ENCODE results near the gene F2RL1. TPM values are rescaled to one million over a fixed set of nuclear protein-coding genes. Genes with fewer than 3 reads are reported as not detected.
A peak's percentile ranks its signal among the peaks of the same experiment; 100 is the strongest.
"Not testable (repeated sequence)": the region's sequence is repeated elsewhere in the genome, so short reads cannot be mapped to it uniquely, and the experiment has no call there.

The F2RL1 gene
- total and polyA plus RNA-seq, 8 donors = 6.7 to 19.3 (median 14.9) TPM

DNA sequence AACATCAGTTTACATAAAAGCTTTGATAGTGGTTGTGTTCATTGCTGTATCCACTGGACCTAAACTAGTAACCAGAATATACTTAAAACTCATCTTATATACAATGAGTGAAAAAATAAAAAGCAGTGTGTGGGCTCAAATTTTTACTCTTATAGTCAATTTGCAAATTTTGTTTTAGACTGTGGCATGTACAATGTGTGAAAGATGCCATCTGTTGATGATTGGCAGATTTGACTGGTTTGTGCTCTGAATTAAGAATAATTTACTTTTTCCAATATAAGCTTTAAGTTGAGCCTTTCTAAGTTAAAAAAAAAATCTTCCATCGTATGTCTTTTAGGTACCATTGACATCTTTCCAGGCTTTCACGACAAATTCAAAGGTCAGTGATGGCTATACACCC, 42.4 kb upstream of the F2RL1 start:
- intact Hi-C loops (cut with DNase I) = loop anchor here in 1 of 3 donors (10.0 kb wide), 1 partner anchor 172 kb away; no protein-coding TSS in a partner anchor

DNA sequence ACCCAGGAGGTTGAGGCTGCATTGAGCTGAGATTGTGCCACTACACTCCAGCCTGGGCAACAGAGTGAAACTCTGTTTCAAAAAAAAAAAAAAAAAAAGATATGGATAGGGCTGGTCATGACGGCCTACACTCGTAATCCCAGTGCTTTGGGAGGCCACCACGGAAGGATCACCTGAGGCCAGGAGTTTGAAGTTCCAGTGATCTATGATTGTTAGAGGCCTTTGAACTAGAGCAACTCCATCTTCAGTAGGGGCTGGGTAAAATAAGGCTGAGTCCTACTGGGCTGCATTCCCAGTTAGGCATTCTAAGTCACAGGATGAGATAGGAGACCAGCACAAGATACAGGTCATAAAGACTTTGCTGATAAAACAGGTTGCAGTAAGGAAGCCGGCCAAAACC, 38.2 kb upstream of the F2RL1 start:
- H3K27ac ChIP-seq; H3K4me1 ChIP-seq; ATAC-seq; DNase-seq; H3K9me3 ChIP-seq; FAIRE-seq; intact Hi-C loops (cut with DNase I); H3K27me3 ChIP-seq; H3K4me3 ChIP-seq; H3K36me3 ChIP-seq: not testable (repeated sequence)
- 83 to 94% methylated on average over 4 of the region's 4 CpGs for WGBS, 2 donors

More for the DNA sequence above, 42.4 kb upstream of the F2RL1 start:
- H3K27me3 ChIP-seq = no peaks in the 10 kb centered on the region
- DNase-seq (no peak), ATAC-seq (no peak), FAIRE-seq (no peak)
- no peaks in the 10 kb centered on the region for H3K4me1 ChIP-seq
- 56 to 68% methylated on average over 2 of the region's 2 CpGs for WGBS, 2 donors
- TF ChIP-seq, protein P1, sequence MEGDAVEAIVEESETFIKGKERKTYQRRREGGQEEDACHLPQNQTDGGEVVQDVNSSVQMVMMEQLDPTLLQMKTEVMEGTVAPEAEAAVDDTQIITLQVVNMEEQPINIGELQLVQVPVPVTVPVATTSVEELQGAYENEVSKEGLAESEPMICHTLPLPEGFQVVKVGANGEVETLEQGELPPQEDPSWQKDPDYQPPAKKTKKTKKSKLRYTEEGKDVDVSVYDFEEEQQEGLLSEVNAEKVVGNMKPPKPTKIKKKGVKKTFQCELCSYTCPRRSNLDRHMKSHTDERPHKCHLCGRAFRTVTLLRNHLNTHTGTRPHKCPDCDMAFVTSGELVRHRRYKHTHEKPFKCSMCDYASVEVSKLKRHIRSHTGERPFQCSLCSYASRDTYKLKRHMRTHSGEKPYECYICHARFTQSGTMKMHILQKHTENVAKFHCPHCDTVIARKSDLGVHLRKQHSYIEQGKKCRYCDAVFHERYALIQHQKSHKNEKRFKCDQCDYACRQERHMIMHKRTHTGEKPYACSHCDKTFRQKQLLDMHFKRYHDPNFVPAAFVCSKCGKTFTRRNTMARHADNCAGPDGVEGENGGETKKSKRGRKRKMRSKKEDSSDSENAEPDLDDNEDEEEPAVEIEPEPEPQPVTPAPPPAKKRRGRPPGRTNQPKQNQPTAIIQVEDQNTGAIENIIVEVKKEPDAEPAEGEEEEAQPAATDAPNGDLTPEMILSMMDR (IDR thresholded peaks at IDR 0.05) = no peak
- no peak overlapping the region for H3K27ac ChIP-seq
- no peaks in the 10 kb centered on the region for H3K9me3 ChIP-seq
- no peak overlapping the region for H3K4me3 ChIP-seq
- no peaks in the 10 kb centered on the region for H3K36me3 ChIP-seq

DNA sequence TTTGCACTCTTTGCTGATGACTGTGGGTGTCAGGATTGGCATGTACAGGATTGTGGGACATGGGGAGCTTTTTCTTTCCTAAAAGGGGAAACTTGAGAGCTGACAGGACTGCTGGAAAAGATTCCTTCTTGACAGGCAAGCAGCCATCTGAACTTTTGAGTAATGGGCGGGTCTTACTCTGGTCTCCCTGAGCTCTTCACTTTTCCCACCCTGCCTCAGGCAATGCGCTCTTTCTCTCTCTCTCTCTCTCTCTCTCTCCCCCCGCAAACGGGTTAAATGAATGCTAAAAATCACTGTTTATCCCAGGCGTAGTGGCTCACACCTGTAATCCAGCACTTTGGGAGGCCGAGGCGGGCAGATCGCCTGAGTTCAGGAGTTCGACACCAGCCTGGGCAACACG, 37.1 kb upstream of the F2RL1 start:
- 75 to 85% methylated on average over 10 of the region's 10 CpGs for WGBS, 2 donors

DNA sequence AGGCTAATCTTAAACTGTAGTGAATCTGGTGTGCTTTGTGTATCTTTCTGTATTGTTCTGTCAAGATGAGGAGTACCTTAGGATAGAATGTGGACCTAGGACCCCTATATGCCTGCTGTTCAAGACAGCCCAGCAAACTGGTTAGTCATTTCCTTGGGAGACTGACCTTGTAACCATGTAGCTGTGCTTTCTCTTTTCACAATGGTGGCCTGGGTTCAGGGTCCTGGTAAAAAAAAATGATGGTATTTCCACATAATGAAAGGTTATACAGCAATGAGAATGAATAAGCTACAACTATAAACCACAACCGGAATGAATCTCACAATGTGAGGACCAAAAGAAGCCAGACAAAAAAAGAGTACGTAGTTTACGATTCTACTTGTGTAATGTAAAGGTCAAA, 36.4 kb upstream of the F2RL1 start:
- WGBS, 2 donors = 86 to 93% methylated on average over 3 of the region's 3 CpGs
- Histone ChIP-seq H3K4me1 (peaks cover 0 to 6% (median 0%) of the 10 kb centered on the region in 3 donors), H3K27me3 (no peaks in the 10 kb centered on the region), H3K4me3 (no peak overlapping the region), H3K36me3 (no peaks in the 10 kb centered on the region), H3K9me3 (no peaks in the 10 kb centered on the region), H3K27ac (no peak overlapping the region)
- intact Hi-C loops (cut with DNase I) = no loop called here
- ATAC-seq = no peak
- DNase-seq = no peak
- TF ChIP-seq, protein P1 (IDR thresholded peaks at IDR 0.05) = no peak
- no peak for FAIRE-seq

More for the DNA sequence above, 37.1 kb upstream of the F2RL1 start:
- H3K27me3 ChIP-seq = no peaks in the 10 kb centered on the region
- no peak overlapping the region for H3K27ac ChIP-seq
- DNase-seq (no peak), FAIRE-seq (no peak), ATAC-seq (no peak)
- no peaks in the 10 kb centered on the region for H3K9me3 ChIP-seq
- intact Hi-C loops (cut with DNase I) = no loop called here
- no peak overlapping the region for H3K4me3 ChIP-seq
- TF ChIP-seq, protein P1 (IDR thresholded peaks at IDR 0.05) = no peak
- H3K36me3 ChIP-seq = no peaks in the 10 kb centered on the region
- no peaks in the 10 kb centered on the region for H3K4me1 ChIP-seq

DNA sequence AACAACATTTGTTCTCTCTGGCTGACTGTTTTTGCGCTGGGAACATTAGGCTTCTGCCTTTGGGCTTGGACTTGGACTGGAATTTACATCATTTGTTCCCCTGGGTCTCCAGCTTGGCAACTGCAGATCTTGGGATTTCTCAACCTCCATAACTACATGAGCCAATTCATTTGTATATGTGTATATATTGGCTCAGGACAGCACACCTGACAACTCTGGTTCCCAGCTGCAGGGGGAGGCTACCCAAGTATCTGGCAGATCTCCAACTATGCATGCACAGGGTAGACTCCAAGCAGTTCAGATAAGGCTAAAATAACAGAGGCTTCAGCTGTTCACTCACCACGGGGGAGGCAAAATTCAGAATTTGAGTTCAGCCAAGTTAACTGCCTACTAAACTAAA, 31.6 kb upstream of the F2RL1 start:
- ATAC-seq (peak; percentile 56 to 74 (median 68)), FAIRE-seq (no peak), DNase-seq (peak in 3 of 6 donors; percentile 19 to 46 (median 40))
- intact Hi-C loops (cut with DNase I) = no loop called here
- peaks cover 0 to 17% (median 0%) of the 10 kb centered on the region in 3 donors for H3K4me1 ChIP-seq
- H3K9me3 ChIP-seq = no peaks in the 10 kb centered on the region
- no peaks in the 10 kb centered on the region for H3K36me3 ChIP-seq
- 34 to 39% methylated on average over 2 of the region's 2 CpGs for WGBS, 2 donors
- no peak overlapping the region for H3K4me3 ChIP-seq
- TF ChIP-seq, protein P1 (IDR thresholded peaks at IDR 0.05) = no peak
- peak overlapping the region in 2 of 4 donors; percentile 51 to 52 for H3K27ac ChIP-seq
- H3K27me3 ChIP-seq = no peaks in the 10 kb centered on the region
